HG03135 (cell line): ENCODE results near the gene CTNNBL1.

ENCODE experiments used
- ATAC-seq: cut with Tn5 transposase; IDR thresholded peaks from one replicate; pipeline ENCODE4 v1.9.1; 2021; ENCODE audit warnings: mild to moderate bottlenecking, moderate library complexity; ENCODE audit not compliant: unreplicated experiment

The CTNNBL1 gene

GRCh38 chr20:37775200-37775599 lies 81.4 kb downstream of the CTNNBL1 start:
- ATAC-seq = no peak

GRCh38 chr20:37776049-37776448 lies 82.2 kb downstream of the CTNNBL1 start:
- ATAC-seq = no peak

- ATAC-seq = no peak
Measured at GRCh38 chr20:37776526-37776925, 82.7 kb downstream of the CTNNBL1 start.

GRCh38 chr20:37777012-37777950 lies 83.5 kb downstream of the CTNNBL1 start:
- ATAC-seq = no peak

- ATAC-seq = no peak
Measured at GRCh38 chr20:37777988-37778659, 84.3 kb downstream of the CTNNBL1 start.

- no peak for ATAC-seq
Measured at GRCh38 chr20:37781626-37782025, 87.8 kb downstream of the CTNNBL1 start.

- no peak for ATAC-seq
Measured at GRCh38 chr20:37786043-37786442, 92.2 kb downstream of the CTNNBL1 start.

- no peak for ATAC-seq
Measured at GRCh38 chr20:37789408-37789807, 95.6 kb downstream of the CTNNBL1 start.

GRCh38 chr20:37790900-37791299 lies 97.1 kb downstream of the CTNNBL1 start:
- ATAC-seq = no peak

- ATAC-seq = no peak
Measured at GRCh38 chr20:37796121-37796520, 102.3 kb downstream of the CTNNBL1 start.

- no peak for ATAC-seq
Measured at GRCh38 chr20:37796733-37797132, 102.9 kb downstream of the CTNNBL1 start.

- no peak for ATAC-seq
Measured at GRCh38 chr20:37797669-37798175, 103.9 kb downstream of the CTNNBL1 start.

- no peak for ATAC-seq
Measured at GRCh38 chr20:37798312-37798711, 104.5 kb downstream of the CTNNBL1 start.

- ATAC-seq = no peak
Measured at GRCh38 chr20:37800618-37801017, 106.8 kb downstream of the CTNNBL1 start.

GRCh38 chr20:37801921-37802320 lies 108.1 kb downstream of the CTNNBL1 start:
- ATAC-seq = no peak

GRCh38 chr20:37803438-37804307 lies 109.8 kb downstream of the CTNNBL1 start:
- ATAC-seq = peak; percentile 55

GRCh38 chr20:37804584-37805566 lies 111.0 kb downstream of the CTNNBL1 start:
- ATAC-seq = peak; percentile 62

- no peak for ATAC-seq
Measured at GRCh38 chr20:37807471-37808232, 113.8 kb downstream of the CTNNBL1 start.
